Choroid plexus epithelial cell (primary cell): ENCODE measurements around the gene RBSN.

ENCODE experiments used
- DNase-seq: peaks from one replicate; pipeline ENCODE4 v3.0.0-alpha.2; 2010; ENCODE audit warnings: low read depth
- H3K4me3 ChIP-seq: 2 replicates; pipeline ENCODE4 v1.5.1; 2011; ENCODE audit warnings: low read depth, mild to moderate bottlenecking, control low read depth, low read length, moderate library complexity
- TF ChIP-seq, protein P1 (sequence below): conservative IDR thresholded peaks from 2 replicates; pipeline ENCODE4 v1.5.1; 2011; ENCODE audit warnings: low read depth, mild to moderate bottlenecking, control low read depth, inconsistent platforms, low read length, moderate library complexity

Gene RBSN

DNA sequence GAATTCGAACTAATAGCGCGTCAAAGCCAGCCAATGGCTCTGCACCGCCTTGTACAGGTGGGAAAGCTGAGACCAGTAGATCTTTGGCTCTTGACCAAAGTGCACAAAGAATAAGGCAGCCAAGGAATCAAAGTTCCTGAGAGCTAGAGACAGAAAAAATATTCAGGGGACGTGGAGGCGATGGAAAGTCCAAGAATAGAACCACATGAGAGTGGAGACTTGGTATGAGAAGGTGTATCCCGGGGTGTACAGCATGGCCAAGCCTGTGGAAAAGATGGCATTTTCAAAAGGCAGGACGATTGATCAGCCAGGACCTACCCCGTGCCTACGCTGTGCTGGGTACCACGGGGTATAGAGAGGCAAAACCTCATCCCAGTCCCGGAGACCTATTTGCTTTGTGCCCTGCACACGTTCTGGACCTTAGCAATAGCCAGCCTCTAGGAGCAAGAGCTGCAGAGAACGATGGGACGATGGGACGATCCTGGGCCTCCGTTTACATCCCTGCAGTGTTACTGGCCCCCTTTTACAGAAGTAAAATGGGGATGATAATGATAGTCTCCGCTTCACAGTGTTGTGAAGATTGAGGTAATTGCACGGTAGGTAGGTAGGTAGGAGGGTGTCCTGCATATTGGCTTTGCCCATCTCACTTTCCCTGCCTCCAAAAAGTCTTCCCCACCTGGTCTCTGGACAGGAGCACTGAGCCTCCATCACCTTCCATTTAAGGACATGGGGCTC, 583 bp upstream of the RBSN start:
- no peak for DNase-seq
- H3K4me3 ChIP-seq: peak overlapping the region; percentile 99
- TF ChIP-seq, protein P1, sequence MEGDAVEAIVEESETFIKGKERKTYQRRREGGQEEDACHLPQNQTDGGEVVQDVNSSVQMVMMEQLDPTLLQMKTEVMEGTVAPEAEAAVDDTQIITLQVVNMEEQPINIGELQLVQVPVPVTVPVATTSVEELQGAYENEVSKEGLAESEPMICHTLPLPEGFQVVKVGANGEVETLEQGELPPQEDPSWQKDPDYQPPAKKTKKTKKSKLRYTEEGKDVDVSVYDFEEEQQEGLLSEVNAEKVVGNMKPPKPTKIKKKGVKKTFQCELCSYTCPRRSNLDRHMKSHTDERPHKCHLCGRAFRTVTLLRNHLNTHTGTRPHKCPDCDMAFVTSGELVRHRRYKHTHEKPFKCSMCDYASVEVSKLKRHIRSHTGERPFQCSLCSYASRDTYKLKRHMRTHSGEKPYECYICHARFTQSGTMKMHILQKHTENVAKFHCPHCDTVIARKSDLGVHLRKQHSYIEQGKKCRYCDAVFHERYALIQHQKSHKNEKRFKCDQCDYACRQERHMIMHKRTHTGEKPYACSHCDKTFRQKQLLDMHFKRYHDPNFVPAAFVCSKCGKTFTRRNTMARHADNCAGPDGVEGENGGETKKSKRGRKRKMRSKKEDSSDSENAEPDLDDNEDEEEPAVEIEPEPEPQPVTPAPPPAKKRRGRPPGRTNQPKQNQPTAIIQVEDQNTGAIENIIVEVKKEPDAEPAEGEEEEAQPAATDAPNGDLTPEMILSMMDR: no peak

DNA sequence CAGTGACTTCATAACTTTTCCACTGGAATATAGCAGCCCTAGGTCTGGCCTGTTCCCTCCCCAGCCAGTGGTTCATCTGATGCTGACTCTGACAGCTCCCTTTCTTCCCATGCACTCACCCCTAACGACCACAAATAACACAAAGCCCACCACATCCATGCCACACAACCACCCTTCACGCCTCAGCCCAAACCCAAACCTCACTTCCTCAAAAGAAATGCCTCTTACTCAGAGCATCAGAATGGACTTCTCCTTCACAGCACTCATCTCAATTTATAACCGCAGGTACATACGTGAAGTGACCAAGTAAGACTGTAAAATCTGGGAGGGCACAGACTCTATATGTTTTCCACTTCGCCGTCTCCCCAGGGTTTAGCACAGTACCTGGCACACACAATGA, 1.1 kb downstream of the RBSN start:
- H3K4me3 ChIP-seq: peak overlapping the region; percentile 99
- DNase-seq: peak; percentile 10
- TF ChIP-seq, protein P1: no peak

DNA sequence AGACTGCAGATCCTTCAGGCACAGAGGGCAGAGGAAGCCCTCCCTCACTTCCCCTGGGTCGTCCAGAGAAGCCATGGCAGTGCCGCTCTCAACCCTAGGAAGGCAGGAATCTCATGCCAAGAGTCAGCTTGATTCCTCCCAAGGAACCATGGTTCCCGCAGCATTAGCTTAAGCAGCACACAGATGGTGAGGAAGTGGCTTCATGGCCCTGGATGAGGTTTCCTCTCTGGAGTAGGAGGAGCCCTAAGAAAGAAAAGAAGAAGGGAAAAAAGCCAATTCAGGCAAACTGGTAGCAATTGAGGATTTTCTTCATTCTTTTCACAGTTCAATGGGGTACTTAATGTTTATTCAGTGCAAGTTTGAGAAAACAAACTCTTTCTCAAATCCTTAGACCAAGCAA, 2.9 kb downstream of the RBSN start:
- DNase-seq: no peak
- TF ChIP-seq, protein P1: no peak
- no peak overlapping the region for H3K4me3 ChIP-seq

DNA sequence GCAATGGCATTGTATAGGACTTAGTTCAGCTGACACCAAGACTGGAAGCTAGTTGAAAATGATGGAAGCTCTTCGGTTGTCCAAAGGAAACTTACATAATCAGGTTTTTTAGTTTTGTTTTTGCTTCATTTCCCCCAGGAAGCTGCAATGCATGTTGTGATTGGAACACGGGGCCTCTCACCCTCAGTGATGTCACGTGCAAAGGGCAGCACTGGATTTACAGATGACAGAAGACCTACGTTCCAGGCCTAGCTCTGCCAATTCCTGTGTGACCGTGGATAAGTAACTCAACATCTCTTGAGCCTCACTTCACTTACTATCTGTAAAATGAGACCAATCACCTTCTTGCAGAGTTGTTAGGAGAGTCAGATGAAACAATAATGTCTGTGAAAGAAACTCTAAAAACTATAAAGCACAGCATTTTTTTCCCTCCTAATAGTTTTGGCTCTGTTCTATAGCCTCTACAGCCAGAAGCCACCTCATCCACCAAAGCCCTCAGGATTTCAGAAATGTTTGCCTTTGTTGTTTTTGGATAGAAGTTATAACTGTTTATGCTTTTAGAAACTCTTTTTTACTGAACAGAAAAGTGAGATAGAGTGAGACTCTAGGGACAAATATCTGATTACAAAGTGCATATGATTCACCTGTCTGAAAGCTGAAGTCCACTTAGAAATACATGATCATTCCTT, 4.6 kb downstream of the RBSN start:
- no peak overlapping the region for H3K4me3 ChIP-seq
- no peak for DNase-seq
- TF ChIP-seq, protein P1: no peak

DNA sequence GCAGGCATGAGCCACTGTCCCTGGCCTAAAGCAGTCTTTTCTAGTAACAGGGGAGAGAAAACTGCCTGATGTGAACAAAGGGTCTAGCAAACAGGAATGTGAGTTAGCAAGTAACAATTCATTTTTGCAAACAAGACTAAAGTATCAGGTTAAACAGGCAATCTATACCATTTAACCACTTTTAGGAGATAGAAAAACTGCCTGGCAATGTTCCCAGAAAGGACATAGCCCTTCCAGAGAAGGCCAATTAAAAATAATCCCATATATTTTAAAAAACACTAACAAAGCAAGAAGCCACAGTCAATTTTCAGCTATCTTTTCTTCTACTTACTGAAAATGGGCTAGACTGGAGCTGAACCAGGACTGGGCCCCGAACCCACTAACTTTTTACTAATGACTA, 6.3 kb downstream of the RBSN start:
- H3K4me3 ChIP-seq: no peak overlapping the region
- DNase-seq: peak; percentile 33
- TF ChIP-seq, protein P1: no peak

DNA sequence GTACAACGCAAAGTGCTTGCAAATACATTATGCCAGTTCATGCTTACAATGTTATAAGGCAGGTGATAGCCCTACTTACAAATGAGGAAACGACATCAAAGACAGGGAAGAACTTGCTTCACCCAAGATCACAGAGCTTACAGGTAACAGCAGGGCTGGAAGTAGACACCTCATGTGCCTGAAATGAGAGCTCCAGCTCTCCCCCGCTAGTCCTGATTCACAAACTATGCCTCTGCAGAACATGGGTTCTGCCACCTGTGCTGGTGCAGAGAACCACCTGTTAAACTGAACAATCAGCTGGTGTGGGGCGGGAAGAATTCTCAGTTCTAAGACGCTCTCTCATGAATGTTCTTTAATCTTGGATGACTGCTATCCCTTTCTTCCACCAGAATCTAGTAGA, 7.4 kb downstream of the RBSN start:
- no peak for DNase-seq
- no peak overlapping the region for H3K4me3 ChIP-seq
- TF ChIP-seq, protein P1: no peak

DNA sequence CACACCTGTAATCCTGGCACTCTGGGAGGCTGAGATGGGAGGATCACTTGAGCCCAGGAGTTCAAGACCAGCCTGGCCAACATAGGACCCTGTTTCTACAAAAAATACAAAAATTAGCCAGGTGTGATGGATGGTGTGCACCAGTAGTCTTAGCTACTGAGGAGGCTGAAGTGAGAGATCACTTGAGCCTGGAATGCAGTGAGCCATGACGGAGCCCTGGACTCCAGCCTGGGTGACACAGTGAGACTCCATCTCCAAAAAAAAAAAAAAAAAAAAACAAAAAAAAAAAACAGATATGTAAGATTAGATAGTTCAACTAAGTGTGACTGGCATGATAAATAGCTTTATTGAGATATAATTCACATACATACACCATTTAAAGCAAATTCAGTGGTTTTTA, 9.7 kb downstream of the RBSN start:
- TF ChIP-seq, protein P1: no peak
- H3K4me3 ChIP-seq: no peak overlapping the region
- DNase-seq: no peak
